Mononuclear cell (primary cell): ENCODE results near the gene RBMS1. TPM values are rescaled to one million over a fixed set of nuclear protein-coding genes. Genes with fewer than 3 reads are reported as not detected.

Source experiments
- H3K27me3 ChIP-seq: 2 replicates; pipeline ENCODE4 v1.6.0; 2011; ENCODE audit warnings: low read length, control low read depth; ENCODE audit not compliant: insufficient read depth
- H3K4me1 ChIP-seq: 2 replicates; pipeline ENCODE4 v1.5.1; 2011; ENCODE audit warnings: mild to moderate bottlenecking, low read length, control low read depth; ENCODE audit not compliant: insufficient read depth
- H3K4me3 ChIP-seq: 2 replicates; pipeline ENCODE4 v1.5.1; 2011; ENCODE audit warnings: mild to moderate bottlenecking, low read length, moderate library complexity
- H3K9me3 ChIP-seq: 2 replicates; pipeline ENCODE4 v1.5.1; 2011; ENCODE audit warnings: low read depth, mild to moderate bottlenecking, control low read depth, low read length
- total RNA-seq: library from RNA; depleted of rRNA; stranded (reverse); fragments of >200 nt; gene quantifications from one replicate; pipeline ENCODE4 v1.2.3, GENCODE V29; 2012

The RBMS1 gene
- total RNA-seq, 1 donor = 76.3 TPM

GRCh38 chr2:160352500-160352899 lies 141.1 kb downstream of the RBMS1 start:
- peaks cover 14% of the 10 kb centered on the region for H3K4me1 ChIP-seq
- no peaks in the 10 kb centered on the region for H3K9me3 ChIP-seq
- H3K27me3 ChIP-seq = no peaks in the 10 kb centered on the region
- H3K4me3 ChIP-seq = no peak overlapping the region

- H3K27me3 ChIP-seq = no peaks in the 10 kb centered on the region
- no peak overlapping the region for H3K4me3 ChIP-seq
- H3K4me1 ChIP-seq = peaks cover 14% of the 10 kb centered on the region
- H3K9me3 ChIP-seq = no peaks in the 10 kb centered on the region
These were observed 141.7 kb downstream of the RBMS1 start for GRCh38 chr2:160351956-160352355.

DNA sequence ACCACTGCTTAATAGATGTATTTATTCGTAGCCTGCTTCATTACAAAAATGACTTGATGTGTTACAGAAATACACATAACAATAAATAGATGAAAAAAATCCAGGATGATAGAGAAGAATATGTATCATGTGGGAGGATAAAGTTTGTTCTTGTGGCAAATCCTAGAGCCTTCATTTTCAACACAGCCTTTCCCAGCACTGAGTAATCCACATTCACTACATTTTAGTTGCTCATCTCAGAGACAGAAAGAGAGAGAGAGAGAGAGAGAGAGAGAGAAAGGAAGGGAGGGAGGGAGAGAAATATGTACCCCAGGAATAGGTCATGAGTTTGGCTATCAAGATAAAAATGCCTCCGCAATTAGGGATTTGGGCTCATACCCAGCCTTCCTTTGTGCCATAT lies 144.3 kb downstream of the RBMS1 start:
- Histone ChIP-seq H3K9me3 (no peaks in the 10 kb centered on the region), H3K4me1 (peaks cover 30% of the 10 kb centered on the region), H3K27me3 (no peaks in the 10 kb centered on the region), H3K4me3 (no peak overlapping the region)

GRCh38 chr2:160347269-160347863 lies 146.2 kb downstream of the RBMS1 start:
- Histone ChIP-seq H3K4me3 (no peak overlapping the region), H3K4me1 (peaks cover 28% of the 10 kb centered on the region), H3K9me3 (no peaks in the 10 kb centered on the region), H3K27me3 (no peaks in the 10 kb centered on the region)

GRCh38 chr2:160345071-160345764 lies 148.4 kb downstream of the RBMS1 start:
- Histone ChIP-seq H3K4me3 (no peak overlapping the region), H3K27me3 (no peaks in the 10 kb centered on the region), H3K4me1 (peaks cover 17% of the 10 kb centered on the region), H3K9me3 (no peaks in the 10 kb centered on the region)

DNA sequence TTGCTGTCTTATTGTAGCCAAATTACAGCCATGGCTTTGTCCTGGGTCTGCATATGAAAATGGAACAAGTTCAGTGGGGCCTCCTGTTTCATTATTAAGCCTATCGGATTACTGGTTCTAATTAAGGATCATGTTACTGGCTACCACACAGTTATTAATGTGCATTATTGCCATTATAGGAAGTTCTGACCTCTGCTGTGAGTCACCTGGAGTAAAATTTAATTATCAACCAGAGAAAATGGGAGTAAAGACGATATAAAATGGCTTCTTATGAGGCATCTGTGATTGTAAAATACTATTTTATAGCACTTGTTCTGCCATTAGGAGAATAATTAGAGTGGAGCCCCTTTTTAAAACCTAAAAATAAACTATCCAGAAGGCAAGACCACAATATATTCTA lies 150.2 kb downstream of the RBMS1 start:
- Histone ChIP-seq H3K4me3 (no peak overlapping the region), H3K27me3 (no peaks in the 10 kb centered on the region), H3K9me3 (no peaks in the 10 kb centered on the region), H3K4me1 (peaks cover 17% of the 10 kb centered on the region)

GRCh38 chr2:160339726-160340125 lies 153.9 kb downstream of the RBMS1 start:
- Histone ChIP-seq H3K4me3 (no peak overlapping the region), H3K9me3 (no peaks in the 10 kb centered on the region), H3K4me1 (peaks cover 3% of the 10 kb centered on the region)

GRCh38 chr2:160338901-160339685 lies 154.5 kb downstream of the RBMS1 start:
- Histone ChIP-seq H3K4me1 (peaks cover 3% of the 10 kb centered on the region), H3K4me3 (no peak overlapping the region), H3K9me3 (no peaks in the 10 kb centered on the region), H3K27me3 (no peaks in the 10 kb centered on the region)

More at GRCh38 chr2:160339726-160340125, 153.9 kb downstream of the RBMS1 start:
- H3K27me3 ChIP-seq = no peaks in the 10 kb centered on the region

DNA sequence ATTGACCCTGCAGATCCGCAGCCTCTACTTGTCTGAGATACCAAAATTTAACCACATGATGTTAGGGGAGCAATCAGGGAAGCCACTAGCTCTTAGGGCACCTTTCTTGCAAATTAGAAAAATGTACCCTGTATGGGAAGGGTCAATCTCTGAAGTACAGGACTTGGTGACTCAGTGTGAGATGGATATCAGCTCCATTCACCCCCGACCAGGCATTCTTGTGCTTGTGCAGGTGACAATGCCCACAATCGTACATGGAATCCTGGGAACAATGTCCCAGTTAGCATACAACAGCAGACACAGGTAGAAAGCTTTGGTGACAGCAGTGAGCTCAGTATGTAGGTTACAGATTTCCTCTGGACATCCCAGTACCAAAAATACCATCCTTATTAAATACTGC lies 155.9 kb downstream of the RBMS1 start:
- H3K27me3 ChIP-seq = no peaks in the 10 kb centered on the region
- no peak overlapping the region for H3K4me3 ChIP-seq
- peaks cover 7% of the 10 kb centered on the region for H3K4me1 ChIP-seq
- H3K9me3 ChIP-seq = no peaks in the 10 kb centered on the region

DNA sequence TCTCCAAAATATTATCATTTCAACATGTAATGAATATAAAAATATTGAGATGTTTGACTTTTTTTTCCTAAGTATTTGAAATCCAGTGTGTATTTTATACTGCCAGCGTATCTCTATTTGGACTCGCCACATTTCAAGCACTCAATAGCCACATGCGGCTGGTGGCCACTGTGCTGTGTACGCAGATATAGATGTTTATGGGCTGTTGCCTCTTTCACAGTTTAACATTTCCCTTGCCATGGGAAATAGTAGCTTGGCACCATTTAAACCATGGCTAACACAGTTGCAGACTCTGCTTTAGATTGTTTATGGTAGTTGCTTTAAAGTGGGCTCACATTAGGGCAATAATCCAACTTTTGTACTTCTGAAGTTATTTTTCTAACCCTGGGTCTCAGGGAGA lies 157.0 kb downstream of the RBMS1 start:
- H3K9me3 ChIP-seq = no peaks in the 10 kb centered on the region
- H3K4me1 ChIP-seq = peaks cover 15% of the 10 kb centered on the region
- no peak overlapping the region for H3K4me3 ChIP-seq
- H3K27me3 ChIP-seq = no peaks in the 10 kb centered on the region

GRCh38 chr2:160336105-160336504 lies 157.5 kb downstream of the RBMS1 start:
- Histone ChIP-seq H3K9me3 (no peaks in the 10 kb centered on the region), H3K27me3 (no peaks in the 10 kb centered on the region), H3K4me3 (no peak overlapping the region), H3K4me1 (peaks cover 20% of the 10 kb centered on the region)

DNA sequence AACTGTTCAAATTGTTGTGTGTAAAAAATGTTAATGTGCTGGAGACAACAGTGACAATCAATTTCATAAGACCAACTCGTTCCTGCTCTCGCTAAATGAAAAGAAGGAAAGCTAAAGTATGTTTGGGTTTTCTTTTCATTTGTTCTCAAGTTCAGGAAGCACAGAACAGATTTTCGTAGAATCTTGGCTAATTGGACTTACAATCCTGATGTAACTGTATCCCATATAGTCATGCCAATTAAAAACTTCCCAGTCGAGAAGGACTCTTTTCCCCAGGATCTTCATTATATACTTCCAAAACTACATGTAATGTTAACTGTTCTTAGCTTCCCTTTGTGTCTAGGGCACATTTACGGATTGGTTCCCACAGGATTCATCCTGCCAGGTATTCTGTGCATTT lies 158.2 kb downstream of the RBMS1 start:
- Histone ChIP-seq H3K9me3 (no peaks in the 10 kb centered on the region), H3K27me3 (no peaks in the 10 kb centered on the region), H3K4me1 (peaks cover 23% of the 10 kb centered on the region)

DNA sequence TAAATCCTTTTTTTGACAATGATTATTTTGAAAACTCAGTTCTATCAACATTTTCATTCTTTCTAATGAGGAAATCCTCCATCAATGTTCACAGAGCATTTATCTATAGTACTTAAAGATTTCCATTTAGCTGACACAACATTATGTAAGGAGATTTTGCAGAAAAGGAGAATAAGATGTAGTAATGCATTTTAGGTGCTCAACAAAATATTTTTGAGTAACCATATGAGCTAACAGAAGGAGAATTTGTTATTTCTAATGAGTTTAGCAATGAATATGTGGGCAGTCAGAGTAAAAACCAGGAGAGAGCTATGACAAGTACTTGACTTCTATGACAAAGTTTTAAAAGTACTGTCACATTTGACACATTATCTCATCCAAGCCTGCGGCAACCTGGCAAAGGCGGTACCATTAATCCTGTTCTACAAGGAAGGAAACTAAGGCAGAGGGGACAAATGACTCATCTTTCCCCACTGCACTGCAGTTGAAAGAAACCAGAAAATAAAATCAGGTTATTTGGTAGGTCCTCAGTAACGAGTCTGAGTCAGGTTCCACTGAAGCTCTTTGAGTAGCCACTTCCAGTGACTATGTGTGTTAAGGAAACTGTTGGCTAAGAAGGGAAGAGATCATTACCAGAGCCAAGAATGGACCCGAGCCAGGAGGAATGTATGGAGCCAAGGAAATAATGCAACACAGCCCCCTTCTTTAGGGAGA lies 159.4 kb downstream of the RBMS1 start:
- Histone ChIP-seq H3K9me3 (no peaks in the 10 kb centered on the region), H3K4me1 (peaks cover 23% of the 10 kb centered on the region), H3K27me3 (no peaks in the 10 kb centered on the region), H3K4me3 (no peak overlapping the region)

More for the DNA sequence above, 158.2 kb downstream of the RBMS1 start:
- no peak overlapping the region for H3K4me3 ChIP-seq

DNA sequence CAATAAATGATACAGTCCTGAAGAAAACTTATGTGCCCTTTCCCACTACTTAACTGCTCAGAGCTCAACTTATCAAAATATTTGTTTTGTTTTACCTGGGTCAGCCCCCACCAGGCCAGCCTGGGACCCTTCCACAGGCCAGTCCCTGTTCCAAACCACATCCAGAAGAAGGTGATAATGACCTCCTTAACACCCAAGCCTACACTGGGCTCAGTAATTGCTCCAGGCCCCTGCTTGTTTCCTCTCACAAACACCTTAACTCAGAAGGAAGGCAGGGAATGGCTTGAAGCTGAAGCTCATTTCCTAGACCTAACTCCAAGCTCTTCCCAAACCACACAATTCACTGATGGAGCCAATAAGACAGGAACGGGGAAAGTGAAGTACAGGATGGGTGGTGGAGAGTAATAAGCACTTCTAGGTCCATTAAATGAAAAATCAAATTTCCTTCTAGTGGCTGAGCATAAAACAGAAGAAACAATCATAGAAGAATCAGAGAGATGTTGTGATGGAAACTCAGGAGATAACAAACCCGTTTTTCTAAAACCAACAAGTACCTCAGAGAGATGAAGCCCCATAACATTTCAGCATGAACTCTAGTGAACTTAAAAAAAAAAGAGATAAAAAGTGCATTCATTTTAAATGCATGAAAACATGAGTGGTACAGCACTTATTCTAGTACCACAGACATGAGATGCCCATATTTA lies 160.1 kb downstream of the RBMS1 start:
- peaks cover 23% of the 10 kb centered on the region for H3K4me1 ChIP-seq
- no peaks in the 10 kb centered on the region for H3K9me3 ChIP-seq
- no peaks in the 10 kb centered on the region for H3K27me3 ChIP-seq
- no peak overlapping the region for H3K4me3 ChIP-seq
